Subcutaneous adipose tissue (tissue), 4 donors: ENCODE measurements around the gene ZBTB5. TPM values are rescaled to one million over a fixed set of nuclear protein-coding genes. Genes with fewer than 3 reads are reported as not detected.

Experiments used
- total RNA-seq, 4 donors: library from RNA; depleted of rRNA; stranded (reverse); fragments of >200 nt; gene quantifications; one replicate each; pipeline ENCODE4 v1.1.0, GENCODE V29; 2016
- TF ChIP-seq, protein P1 (sequence below): fragments of 450-650 bp; IDR thresholded peaks from one replicate; pipeline ENCODE4 v1.5.1; 2016; ENCODE audit warnings: low read depth, mild to moderate bottlenecking, control low read depth, antibody characterized with exemption, moderate library complexity

ZBTB5 gene
- total RNA-seq, 4 donors from 2014 or later, result 6.0 to 9.0 (median 7.7) TPM

DNA sequence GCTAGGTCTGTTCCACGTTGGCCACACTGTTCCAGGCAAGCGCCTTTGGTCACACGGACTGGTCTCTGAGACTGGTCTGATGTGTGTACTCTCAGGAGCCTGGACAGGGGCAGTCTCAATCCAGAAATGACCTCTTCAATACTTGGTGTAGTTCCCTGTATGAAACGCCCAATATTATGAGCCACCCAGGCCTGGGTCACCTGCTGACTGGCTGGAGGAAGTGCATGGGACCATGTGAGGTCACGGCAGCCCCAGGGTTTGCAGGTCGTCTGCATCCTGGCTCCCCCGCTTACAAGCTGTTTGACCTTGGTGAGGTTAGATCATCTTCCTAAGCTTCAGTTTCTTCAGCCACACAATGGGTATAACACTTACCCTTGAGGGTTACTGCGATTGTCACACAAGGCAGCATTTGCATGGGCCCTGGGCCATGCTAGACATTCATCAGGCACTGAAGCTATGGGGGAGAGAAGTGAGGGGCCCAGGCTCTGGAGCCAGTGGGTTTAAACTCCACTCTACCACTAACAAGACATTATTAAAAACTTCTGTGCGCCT is 47.9 kb downstream of the ZBTB5 start:
- TF ChIP-seq, protein P1, sequence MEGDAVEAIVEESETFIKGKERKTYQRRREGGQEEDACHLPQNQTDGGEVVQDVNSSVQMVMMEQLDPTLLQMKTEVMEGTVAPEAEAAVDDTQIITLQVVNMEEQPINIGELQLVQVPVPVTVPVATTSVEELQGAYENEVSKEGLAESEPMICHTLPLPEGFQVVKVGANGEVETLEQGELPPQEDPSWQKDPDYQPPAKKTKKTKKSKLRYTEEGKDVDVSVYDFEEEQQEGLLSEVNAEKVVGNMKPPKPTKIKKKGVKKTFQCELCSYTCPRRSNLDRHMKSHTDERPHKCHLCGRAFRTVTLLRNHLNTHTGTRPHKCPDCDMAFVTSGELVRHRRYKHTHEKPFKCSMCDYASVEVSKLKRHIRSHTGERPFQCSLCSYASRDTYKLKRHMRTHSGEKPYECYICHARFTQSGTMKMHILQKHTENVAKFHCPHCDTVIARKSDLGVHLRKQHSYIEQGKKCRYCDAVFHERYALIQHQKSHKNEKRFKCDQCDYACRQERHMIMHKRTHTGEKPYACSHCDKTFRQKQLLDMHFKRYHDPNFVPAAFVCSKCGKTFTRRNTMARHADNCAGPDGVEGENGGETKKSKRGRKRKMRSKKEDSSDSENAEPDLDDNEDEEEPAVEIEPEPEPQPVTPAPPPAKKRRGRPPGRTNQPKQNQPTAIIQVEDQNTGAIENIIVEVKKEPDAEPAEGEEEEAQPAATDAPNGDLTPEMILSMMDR, result no peak

DNA sequence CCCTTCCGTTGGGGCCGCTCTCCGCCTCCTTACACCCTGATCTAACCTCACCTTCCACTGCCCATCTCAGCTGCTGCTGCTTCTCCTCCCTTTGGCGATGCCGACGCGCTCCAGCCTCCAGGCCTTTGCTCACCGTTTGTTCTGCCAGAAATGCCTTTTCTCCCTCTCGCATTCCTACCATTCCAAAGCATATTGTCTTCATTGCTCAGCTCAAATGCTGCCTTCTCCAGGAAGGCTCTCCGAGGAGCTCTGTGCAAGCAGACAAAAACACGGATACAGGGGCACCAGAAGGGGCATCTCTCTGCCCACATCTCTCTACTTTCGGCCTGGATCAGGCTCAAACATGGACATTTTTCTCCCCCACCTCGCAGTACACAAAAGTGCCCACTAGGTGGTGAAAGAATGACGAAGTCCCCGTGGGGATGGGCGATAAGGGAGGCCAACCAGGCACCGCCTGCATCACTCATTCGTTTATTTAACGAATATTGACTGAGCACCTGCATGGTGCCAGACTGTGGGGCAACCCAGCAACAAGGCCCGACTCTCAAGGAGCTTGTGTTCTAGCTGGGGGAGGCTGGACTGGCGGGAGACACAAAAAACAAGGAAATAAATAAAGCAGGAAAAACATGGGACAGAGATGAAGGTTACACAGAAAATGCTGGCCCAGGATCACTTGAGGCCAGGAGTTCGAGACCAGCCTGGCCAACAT is 50.1 kb downstream of the ZBTB5 start:
- TF ChIP-seq, protein P1, result no peak

DNA sequence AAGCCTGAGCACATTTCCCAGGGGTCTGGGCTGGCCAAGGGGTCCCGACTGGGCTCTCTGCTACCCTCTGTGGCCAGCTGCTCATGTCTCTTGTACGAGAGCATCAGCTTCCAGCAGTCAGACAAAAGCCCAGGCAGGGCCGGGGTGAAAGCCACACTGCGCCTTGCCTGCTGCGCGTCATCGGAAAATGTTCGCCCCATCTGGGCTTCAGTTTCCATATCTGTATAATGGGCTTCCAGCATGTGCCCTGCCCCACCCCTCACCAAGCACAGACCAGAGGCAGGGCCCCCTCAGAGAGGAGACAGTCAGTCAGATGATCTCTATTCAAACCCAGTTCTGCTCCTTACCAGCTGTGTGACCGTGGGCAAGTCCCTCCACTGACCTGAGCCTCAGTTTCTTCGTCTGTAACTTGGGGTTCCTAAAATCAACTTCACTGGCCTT is 50.7 kb downstream of the ZBTB5 start:
- TF ChIP-seq, protein P1, result no peak

DNA sequence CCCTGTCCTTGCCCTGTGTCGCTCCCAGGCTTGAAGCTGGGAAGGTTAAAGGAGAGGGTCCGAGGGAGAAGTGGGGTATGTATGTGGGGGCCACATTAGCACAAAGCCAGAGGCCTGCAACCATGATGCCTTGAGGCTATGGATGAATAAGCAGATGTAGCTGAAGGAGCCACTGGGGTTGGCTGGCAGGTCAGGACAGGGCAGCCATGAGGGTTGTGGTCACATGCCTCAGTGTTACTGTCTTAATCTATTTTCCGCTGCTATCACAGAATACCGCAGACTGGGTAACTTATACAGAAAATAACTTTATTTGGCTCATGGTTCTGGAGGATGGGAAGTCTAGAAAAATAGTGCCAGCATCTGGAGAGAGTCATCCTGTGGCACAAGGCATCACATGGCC is 51.9 kb downstream of the ZBTB5 start:
- TF ChIP-seq, protein P1, result no peak

DNA sequence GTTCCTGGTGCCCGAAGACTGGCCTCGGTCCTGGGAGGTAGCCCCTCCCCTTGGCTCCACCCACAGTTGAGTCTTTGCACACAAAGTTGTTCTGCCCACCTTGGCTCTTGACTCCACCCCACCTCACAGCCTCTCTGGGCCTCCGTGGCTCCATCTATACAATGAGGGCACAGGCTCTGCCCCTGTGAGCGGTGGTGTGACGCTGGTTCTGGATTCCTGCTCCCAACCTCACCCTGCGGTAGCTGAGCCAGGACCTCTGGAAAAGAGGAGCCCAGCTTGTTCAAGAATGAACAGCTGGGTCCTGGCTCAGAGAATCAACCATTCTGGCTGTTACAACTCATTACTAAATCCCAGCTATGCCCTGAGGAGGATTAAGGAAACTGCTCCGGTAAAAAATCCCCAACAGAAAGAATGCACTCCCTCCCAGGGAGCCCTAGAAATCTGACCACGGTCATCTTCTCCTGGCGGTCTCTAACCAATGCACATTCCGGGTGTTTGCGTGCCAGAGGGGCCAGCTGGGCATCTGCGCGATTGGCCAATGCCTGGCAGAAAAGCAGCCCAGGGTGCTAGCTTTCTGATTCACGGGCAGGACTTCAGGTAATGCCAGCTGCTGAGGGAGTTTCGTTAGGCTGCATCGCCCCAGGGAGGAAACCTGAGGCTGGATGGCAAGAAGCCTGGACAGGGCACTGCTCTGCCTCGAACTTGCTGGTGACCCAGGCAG is 52.7 kb downstream of the ZBTB5 start:
- TF ChIP-seq, protein P1, result no peak

DNA sequence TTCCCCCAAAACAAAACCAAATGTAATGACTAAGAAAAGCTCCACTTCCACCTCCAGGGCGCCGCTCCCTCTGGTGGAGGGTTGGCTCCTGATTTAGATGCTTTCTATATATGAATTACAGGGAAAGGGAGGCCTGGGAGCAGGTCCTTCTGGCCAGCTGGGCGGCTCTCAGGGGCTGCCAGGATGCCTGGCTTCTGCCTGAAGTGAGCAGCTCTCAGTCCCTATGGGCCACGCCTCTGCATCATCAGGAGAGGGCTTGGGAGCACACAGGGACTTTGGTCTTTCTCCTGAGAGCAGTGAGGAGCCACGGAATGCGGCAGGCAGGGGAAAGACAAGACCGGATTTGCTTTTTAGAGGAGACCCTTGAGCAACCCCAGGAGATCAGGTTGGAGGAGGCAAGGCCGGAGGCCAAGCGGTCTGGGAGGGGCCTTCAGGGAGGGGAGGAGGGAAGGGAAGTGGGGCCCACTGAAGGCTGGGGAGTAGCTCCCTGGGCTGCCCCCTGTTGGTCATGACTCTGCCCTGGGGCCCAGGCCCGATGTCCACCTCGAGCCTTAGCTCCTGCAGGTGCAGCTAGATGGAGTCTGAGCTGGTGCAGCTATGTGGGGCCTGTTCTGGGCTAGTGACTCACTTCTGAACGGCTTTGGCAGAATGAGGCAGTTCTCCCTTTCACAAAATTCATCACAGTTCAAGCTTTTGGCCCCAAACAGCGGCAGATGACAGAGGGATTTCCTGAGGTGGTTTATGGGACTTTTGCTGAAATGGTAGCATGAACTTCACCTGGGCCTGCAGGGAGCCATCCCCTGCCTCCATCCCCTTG is 54.1 kb downstream of the ZBTB5 start:
- TF ChIP-seq, protein P1, result no peak
